WI38 (cell line): Measurements from ENCODE around the gene CLCN4.

Source experiments
- H3K4me3 ChIP-seq: 2 replicates; pipeline ENCODE4 v1.5.1; 2011; ENCODE audit warnings: low read depth, mild to moderate bottlenecking, control low read depth, low read length
- TF ChIP-seq, protein P1 (sequence below): IDR thresholded peaks from 2 replicates; pipeline ENCODE4 v1.5.1; 2012; ENCODE audit warnings: low read depth, mild to moderate bottlenecking, control low read depth, low read length

CLCN4 gene

DNA sequence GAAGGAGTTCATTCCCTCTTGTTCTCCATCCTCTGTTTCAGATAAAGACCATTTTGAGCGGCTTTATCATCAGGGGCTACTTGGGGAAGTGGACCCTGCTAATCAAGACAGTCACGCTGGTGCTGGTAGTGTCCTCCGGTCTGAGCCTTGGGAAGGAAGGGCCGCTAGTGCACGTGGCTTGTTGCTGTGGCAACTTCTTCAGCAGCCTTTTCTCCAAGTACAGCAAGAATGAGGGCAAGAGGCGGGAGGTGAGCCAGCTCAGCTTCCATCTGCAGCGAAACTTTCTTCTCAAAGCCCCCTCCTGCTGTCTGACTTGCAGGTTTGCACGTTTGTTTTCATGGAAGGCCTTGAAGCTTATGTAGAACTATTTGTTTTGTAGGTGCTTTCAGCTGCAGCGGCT is 49.5 kb downstream of the CLCN4 start:
- TF ChIP-seq, protein P1, sequence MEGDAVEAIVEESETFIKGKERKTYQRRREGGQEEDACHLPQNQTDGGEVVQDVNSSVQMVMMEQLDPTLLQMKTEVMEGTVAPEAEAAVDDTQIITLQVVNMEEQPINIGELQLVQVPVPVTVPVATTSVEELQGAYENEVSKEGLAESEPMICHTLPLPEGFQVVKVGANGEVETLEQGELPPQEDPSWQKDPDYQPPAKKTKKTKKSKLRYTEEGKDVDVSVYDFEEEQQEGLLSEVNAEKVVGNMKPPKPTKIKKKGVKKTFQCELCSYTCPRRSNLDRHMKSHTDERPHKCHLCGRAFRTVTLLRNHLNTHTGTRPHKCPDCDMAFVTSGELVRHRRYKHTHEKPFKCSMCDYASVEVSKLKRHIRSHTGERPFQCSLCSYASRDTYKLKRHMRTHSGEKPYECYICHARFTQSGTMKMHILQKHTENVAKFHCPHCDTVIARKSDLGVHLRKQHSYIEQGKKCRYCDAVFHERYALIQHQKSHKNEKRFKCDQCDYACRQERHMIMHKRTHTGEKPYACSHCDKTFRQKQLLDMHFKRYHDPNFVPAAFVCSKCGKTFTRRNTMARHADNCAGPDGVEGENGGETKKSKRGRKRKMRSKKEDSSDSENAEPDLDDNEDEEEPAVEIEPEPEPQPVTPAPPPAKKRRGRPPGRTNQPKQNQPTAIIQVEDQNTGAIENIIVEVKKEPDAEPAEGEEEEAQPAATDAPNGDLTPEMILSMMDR, result no peak

DNA sequence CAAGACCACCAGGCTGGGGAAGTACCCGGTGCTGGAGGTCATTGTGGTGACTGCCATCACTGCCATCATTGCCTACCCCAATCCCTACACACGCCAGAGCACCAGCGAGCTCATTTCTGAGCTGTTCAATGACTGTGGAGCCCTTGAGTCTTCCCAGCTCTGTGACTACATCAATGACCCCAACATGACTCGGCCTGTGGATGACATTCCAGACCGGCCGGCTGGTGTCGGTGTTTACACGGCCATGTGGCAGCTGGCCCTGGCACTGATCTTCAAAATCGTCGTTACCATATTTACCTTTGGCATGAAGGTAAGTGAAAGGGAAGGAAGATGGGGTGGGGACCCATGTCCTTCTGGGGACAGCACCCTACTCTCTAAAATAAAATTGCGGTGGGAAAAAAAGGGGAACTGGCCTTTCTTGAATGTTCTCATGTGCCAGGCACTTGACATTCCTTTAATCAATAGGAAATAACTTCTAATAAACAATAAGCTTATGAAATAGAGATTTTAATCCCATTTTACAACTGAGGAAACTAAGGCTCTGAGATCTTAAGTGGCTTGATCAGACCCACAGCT is 51.6 kb downstream of the CLCN4 start:
- H3K4me3 ChIP-seq, result no peak overlapping the region

More for the DNA sequence above, 49.5 kb downstream of the CLCN4 start:
- H3K4me3 ChIP-seq, result no peak overlapping the region

DNA sequence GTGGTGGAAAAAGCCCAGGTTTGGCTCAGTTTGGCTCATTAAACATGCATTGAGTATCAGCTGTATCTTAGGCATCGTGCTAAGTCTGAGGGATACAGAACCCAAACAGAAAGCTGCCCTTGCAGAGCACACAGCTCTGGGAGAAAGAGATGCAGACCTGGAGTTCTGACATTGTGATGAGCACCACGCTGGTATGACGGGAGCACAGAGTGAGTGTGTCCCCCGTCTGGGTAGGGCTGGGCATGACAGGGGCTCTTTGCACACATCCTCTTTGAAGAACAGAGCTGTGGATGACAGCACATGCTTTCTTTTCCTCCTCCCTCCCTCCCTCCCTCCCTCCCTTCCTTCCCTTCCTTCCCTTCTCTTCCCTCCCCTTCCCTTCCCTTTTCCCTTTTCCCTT is 52.2 kb downstream of the CLCN4 start:
- TF ChIP-seq, protein P1, result no peak
- no peak overlapping the region for H3K4me3 ChIP-seq

More for the DNA sequence above, 51.6 kb downstream of the CLCN4 start:
- TF ChIP-seq, protein P1, result no peak

DNA sequence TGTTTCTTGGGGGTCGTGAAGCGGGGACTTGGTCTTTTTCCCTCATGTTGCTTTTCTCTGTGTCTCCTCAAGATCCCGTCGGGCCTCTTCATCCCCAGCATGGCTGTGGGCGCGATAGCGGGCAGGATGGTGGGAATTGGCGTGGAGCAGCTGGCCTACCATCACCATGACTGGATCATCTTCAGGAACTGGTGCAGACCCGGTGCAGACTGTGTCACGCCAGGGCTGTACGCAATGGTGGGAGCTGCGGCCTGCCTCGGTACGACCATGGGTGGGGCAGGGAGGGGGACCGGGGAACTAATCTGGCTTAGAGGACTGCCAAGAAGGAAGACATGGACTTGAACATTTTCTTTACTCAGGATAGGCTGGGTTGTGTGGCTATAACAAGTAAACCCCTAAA is 55.6 kb downstream of the CLCN4 start:
- H3K4me3 ChIP-seq, result no peak overlapping the region
- TF ChIP-seq, protein P1, result no peak

DNA sequence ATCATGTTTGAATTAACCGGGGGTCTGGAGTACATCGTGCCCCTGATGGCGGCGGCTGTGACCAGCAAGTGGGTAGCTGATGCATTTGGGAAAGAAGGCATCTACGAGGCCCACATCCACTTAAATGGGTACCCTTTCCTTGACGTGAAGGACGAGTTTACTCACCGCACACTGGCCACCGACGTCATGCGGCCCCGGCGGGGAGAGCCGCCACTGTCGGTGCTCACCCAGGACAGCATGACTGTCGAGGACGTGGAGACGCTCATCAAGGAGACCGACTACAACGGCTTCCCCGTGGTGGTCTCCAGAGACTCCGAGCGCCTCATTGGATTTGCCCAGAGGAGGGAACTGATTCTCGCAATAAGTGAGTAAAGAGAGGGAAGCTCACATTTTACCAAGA is 56.9 kb downstream of the CLCN4 start:
- TF ChIP-seq, protein P1, result no peak

DNA sequence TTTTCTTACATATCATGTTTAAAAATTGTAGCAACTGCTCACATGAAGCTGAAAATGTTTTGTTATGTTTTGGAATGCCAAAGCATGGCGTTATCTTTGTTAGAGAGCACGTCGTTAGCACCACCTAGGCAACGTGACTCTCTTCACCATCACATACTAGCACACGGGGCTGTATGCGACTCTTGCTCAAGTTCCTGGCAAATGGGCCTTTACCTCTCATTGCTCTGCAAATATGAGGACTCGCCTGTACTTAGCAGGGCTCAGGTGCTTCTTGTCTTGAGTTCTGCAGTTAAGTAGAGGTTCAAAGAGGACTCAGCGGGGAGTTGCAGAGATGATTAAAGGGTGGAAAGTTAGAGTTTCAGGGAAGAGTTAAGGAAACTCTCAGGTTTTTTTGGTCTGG is 59.4 kb downstream of the CLCN4 start:
- no peak overlapping the region for H3K4me3 ChIP-seq
- TF ChIP-seq, protein P1, result no peak

More for the DNA sequence above, 56.9 kb downstream of the CLCN4 start:
- no peak overlapping the region for H3K4me3 ChIP-seq

DNA sequence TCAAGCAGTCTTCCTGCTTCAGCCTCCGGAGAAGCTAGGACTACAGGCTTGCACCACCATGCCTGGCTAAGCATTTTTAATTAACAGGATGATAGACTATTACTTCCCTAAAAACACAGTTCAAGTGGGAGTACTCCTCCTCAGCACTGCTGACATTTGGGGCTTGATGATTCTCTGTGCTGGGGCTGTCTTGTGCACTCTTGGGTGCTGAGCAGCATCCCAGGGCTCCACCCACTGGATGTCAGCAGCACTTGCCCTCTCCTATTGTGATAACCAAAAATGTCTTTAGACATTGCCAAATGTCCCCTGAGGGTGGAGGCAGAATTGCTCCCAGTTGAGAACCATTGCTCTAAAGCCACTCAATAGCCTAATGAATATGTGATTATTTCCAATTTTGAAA is 60.4 kb downstream of the CLCN4 start:
- H3K4me3 ChIP-seq, result no peak overlapping the region
- TF ChIP-seq, protein P1, result no peak
